ENCODE measurements around the gene ADCYAP1R1. TPM values are rescaled to one million over a fixed set of nuclear protein-coding genes. Genes with fewer than 3 reads are reported as not detected.

The ADCYAP1R1 gene
- polyA plus RNA-seq, 3 donors = not detected

GRCh38 chr7:31083210-31083786 lies 31.2 kb downstream of the ADCYAP1R1 start:
- WGBS (ENCODE audit: insufficient coverage) = 100% methylated on average over 1 of the region's 5 CpGs
- H3K9me3 ChIP-seq (replicated peaks in 1 of 2; ENCODE audit: control insufficient read depth in 1 of 2, insufficient read depth in 1 of 2, low read length in 2 of 2) = no peaks in the 10 kb centered on the region
- Mint-ChIP-seq H3K27ac (no peak overlapping the region), H3K4me1 (peaks cover 3% of the 10 kb centered on the region), H3K9me3 (no peaks in the 10 kb centered on the region), H3K36me3 (no peaks in the 10 kb centered on the region), H3K4me3 (no peak overlapping the region), H3K27me3 (ENCODE audit: low read depth in 3 of 3) (peaks cover 6 to 21% (median 10%) of the 10 kb centered on the region in 3 donors)
- H4K20me1 ChIP-seq (ENCODE audit: insufficient read depth, low read length) = no peaks in the 10 kb centered on the region
- H3K36me3 ChIP-seq (replicated peaks in 1 of 2; ENCODE audit: control insufficient read depth in 1 of 2, insufficient read depth in 2 of 2, low read length in 2 of 2) = no peaks in the 10 kb centered on the region
- no peak overlapping the region for H2AFZ ChIP-seq (ENCODE audit: insufficient read depth, low read depth, low read length, poor library complexity, severe bottlenecking)
- H3K4me3 ChIP-seq (replicated peaks in 1 of 3; ENCODE audit: low read depth in 2 of 3, low read length in 3 of 3) = no peak overlapping the region
- H3K27ac ChIP-seq (ENCODE audit: low read depth in 1 of 2, low read length in 2 of 2) = no peak overlapping the region
- peaks cover 0 to 2% of the 10 kb centered on the region in 2 donors for H3K27me3 ChIP-seq (ENCODE audit: control insufficient read depth in 2 of 2, insufficient read depth in 2 of 2, low read length in 2 of 2)
- no peak for TF ChIP-seq CTCF (IDR thresholded peaks at IDR 0.05)
- no peak overlapping the region for H3K4me2 ChIP-seq (replicated peaks; ENCODE audit: extremely low read depth, low read length, poor library complexity, severe bottlenecking)
- DNase-seq = no peak
- H3K79me2 ChIP-seq (ENCODE audit: insufficient read depth, low read length) = no peaks in the 10 kb centered on the region
- H3K4me1 ChIP-seq (ENCODE audit: control insufficient read depth in 1 of 2, insufficient read depth in 2 of 2, low read length in 2 of 2) = no peaks in the 10 kb centered on the region
- intact Hi-C loops (cut with micrococcal nuclease) = no loop called here
- no peak overlapping the region for H3K9ac ChIP-seq (ENCODE audit: insufficient read depth, low read length, poor library complexity, severe bottlenecking)

GRCh38 chr7:31084226-31084625 lies 32.1 kb downstream of the ADCYAP1R1 start:
- H3K4me1 ChIP-seq (ENCODE audit: control insufficient read depth in 1 of 2, insufficient read depth in 2 of 2, low read length in 2 of 2) = no peaks in the 10 kb centered on the region
- no peak for TF ChIP-seq CTCF (IDR thresholded peaks at IDR 0.05)
- WGBS (ENCODE audit: insufficient coverage) = 100% methylated on average over 1 of the region's 1 CpG
- Mint-ChIP-seq H3K9me3 (no peaks in the 10 kb centered on the region), H3K27ac (no peak overlapping the region), H3K36me3 (no peaks in the 10 kb centered on the region), H3K4me1 (peaks cover 3% of the 10 kb centered on the region), H3K27me3 (ENCODE audit: low read depth in 3 of 3) (peaks cover 6 to 23% (median 12%) of the 10 kb centered on the region in 3 donors), H3K4me3 (no peak overlapping the region)
- no peak overlapping the region for H2AFZ ChIP-seq (ENCODE audit: insufficient read depth, low read depth, low read length, poor library complexity, severe bottlenecking)
- H3K9me3 ChIP-seq (replicated peaks in 1 of 2; ENCODE audit: control insufficient read depth in 1 of 2, insufficient read depth in 1 of 2, low read length in 2 of 2) = no peaks in the 10 kb centered on the region
- H3K27me3 ChIP-seq (ENCODE audit: control insufficient read depth in 2 of 2, insufficient read depth in 2 of 2, low read length in 2 of 2) = peaks cover 0 to 3% of the 10 kb centered on the region in 2 donors
- DNase-seq = no peak
- no peaks in the 10 kb centered on the region for H3K79me2 ChIP-seq (ENCODE audit: insufficient read depth, low read length)
- intact Hi-C loops (cut with micrococcal nuclease) = no loop called here
- no peaks in the 10 kb centered on the region for H3K36me3 ChIP-seq (replicated peaks in 1 of 2; ENCODE audit: control insufficient read depth in 1 of 2, insufficient read depth in 2 of 2, low read length in 2 of 2)
- H3K4me3 ChIP-seq (replicated peaks in 1 of 3; ENCODE audit: low read depth in 2 of 3, low read length in 3 of 3) = no peak overlapping the region
- H3K4me2 ChIP-seq (replicated peaks; ENCODE audit: extremely low read depth, low read length, poor library complexity, severe bottlenecking) = no peak overlapping the region
- no peaks in the 10 kb centered on the region for H4K20me1 ChIP-seq (ENCODE audit: insufficient read depth, low read length)
- H3K27ac ChIP-seq (ENCODE audit: low read depth in 1 of 2, low read length in 2 of 2) = no peak overlapping the region
- H3K9ac ChIP-seq (ENCODE audit: insufficient read depth, low read length, poor library complexity, severe bottlenecking) = no peak overlapping the region
